ENCODE measurements around the gene ABCC2.

- TF ChIP-seq, protein P1, sequence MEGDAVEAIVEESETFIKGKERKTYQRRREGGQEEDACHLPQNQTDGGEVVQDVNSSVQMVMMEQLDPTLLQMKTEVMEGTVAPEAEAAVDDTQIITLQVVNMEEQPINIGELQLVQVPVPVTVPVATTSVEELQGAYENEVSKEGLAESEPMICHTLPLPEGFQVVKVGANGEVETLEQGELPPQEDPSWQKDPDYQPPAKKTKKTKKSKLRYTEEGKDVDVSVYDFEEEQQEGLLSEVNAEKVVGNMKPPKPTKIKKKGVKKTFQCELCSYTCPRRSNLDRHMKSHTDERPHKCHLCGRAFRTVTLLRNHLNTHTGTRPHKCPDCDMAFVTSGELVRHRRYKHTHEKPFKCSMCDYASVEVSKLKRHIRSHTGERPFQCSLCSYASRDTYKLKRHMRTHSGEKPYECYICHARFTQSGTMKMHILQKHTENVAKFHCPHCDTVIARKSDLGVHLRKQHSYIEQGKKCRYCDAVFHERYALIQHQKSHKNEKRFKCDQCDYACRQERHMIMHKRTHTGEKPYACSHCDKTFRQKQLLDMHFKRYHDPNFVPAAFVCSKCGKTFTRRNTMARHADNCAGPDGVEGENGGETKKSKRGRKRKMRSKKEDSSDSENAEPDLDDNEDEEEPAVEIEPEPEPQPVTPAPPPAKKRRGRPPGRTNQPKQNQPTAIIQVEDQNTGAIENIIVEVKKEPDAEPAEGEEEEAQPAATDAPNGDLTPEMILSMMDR (IDR thresholded peaks at IDR 0.05; ENCODE audit: poor library complexity): no peak
- no peak for TF ChIP-seq EZH2 (IDR thresholded peaks at IDR 0.05; ENCODE audit: borderline replicate concordance)
Observed at GRCh38 chr10:99770408-99771045, 11.9 kb upstream of the ABCC2 start.
